ENCODE results near the gene POT1.

DNA sequence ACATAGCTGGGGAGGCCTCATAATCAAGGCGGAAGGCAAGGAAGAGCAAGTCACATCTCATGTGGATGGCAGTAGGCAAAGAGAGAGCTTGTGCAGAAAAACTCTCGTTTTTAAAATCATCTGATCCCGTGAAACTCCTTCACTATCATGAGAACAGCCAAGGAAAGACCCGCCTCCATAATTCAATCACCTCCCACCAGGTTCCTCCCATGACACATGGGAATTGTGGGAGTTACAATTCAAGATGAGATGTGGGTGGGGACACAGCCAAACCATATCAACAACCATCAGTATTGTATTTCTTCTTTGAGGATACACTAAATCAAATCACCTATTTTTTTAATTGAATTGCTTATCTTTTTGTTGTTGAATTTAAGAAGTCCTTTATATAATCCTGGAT, 16.7 kb downstream of the POT1 start:
- TF ChIP-seq, protein P1, sequence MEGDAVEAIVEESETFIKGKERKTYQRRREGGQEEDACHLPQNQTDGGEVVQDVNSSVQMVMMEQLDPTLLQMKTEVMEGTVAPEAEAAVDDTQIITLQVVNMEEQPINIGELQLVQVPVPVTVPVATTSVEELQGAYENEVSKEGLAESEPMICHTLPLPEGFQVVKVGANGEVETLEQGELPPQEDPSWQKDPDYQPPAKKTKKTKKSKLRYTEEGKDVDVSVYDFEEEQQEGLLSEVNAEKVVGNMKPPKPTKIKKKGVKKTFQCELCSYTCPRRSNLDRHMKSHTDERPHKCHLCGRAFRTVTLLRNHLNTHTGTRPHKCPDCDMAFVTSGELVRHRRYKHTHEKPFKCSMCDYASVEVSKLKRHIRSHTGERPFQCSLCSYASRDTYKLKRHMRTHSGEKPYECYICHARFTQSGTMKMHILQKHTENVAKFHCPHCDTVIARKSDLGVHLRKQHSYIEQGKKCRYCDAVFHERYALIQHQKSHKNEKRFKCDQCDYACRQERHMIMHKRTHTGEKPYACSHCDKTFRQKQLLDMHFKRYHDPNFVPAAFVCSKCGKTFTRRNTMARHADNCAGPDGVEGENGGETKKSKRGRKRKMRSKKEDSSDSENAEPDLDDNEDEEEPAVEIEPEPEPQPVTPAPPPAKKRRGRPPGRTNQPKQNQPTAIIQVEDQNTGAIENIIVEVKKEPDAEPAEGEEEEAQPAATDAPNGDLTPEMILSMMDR (conservative IDR thresholded peaks at IDR 0.05; ENCODE audit: low read depth, low read length): no peak
- TF ChIP-seq, protein P2, sequence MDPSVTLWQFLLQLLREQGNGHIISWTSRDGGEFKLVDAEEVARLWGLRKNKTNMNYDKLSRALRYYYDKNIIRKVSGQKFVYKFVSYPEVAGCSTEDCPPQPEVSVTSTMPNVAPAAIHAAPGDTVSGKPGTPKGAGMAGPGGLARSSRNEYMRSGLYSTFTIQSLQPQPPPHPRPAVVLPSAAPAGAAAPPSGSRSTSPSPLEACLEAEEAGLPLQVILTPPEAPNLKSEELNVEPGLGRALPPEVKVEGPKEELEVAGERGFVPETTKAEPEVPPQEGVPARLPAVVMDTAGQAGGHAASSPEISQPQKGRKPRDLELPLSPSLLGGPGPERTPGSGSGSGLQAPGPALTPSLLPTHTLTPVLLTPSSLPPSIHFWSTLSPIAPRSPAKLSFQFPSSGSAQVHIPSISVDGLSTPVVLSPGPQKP (IDR thresholded peaks at IDR 0.05; ENCODE audit: borderline replicate concordance, low read depth, low read length): no peak
- no peak for TF ChIP-seq USF2 (IDR thresholded peaks at IDR 0.05; ENCODE audit: low read depth, low read length)
- TF ChIP-seq POLR2A (IDR thresholded peaks at IDR 0.05; ENCODE audit: low read depth, low read length): no peak
- no peak for TF ChIP-seq RFX5 (IDR thresholded peaks at IDR 0.05; ENCODE audit: low read depth, low read length)
- TF ChIP-seq NFE2L2 (IDR thresholded peaks at IDR 0.05; ENCODE audit: low read depth, low read length): no peak
- TF ChIP-seq MAFK (IDR thresholded peaks at IDR 0.05; ENCODE audit: low read depth, low read length): no peak
- no peak for TF ChIP-seq RCOR1 (IDR thresholded peaks at IDR 0.05; ENCODE audit: insufficient replicate concordance, low read length)

Measured in IMR-90 (cell line).